Type B pancreatic cell (in vitro differentiated cells): Measurements from ENCODE around the gene TRIM44. TPM values are rescaled to one million over a fixed set of nuclear protein-coding genes. Genes with fewer than 3 reads are reported as not detected.

Experiments
- DNase-seq: peaks from one replicate; pipeline ENCODE4 v3.0.0; 2021; ENCODE audit warnings: mixed read lengths; ENCODE audit not compliant: unreplicated experiment; ENCODE audit errors: extremely low spot score
- H3K27ac Mint-ChIP-seq: 2 replicates; pipeline ENCODE4 v1.8.0; 2021; ENCODE audit warnings: mild to moderate bottlenecking, mixed read lengths
- H3K27me3 Mint-ChIP-seq: 2 replicates; pipeline ENCODE4 v1.8.0; 2021; ENCODE audit warnings: mixed read lengths
- H3K36me3 Mint-ChIP-seq: 2 replicates; pipeline ENCODE4 v1.8.0; 2021; ENCODE audit warnings: mixed read lengths
- H3K4me1 Mint-ChIP-seq: one replicate; pipeline ENCODE4 v1.8.0; 2021; ENCODE audit warnings: mixed read lengths; ENCODE audit not compliant: unreplicated experiment
- H3K4me3 Mint-ChIP-seq: 2 replicates; pipeline ENCODE4 v1.8.0; 2021; ENCODE audit warnings: mild to moderate bottlenecking, mixed read lengths
- H3K9me3 Mint-ChIP-seq: 2 replicates; pipeline ENCODE4 v1.8.0; 2021; ENCODE audit warnings: mixed read lengths
- CTCF ChIP-seq: fragments of 200-600 bp; sonication (generic); conservative IDR thresholded peaks from 2 replicates; pipeline ENCODE4 v1.5.0; 2021; ENCODE audit warnings: antibody characterized with exemption, mild to moderate bottlenecking
- total RNA-seq: library from RNA; stranded (reverse); gene quantifications from 2 replicates; pipeline ENCODE4 v1.2.1, GENCODE V29; 2021; ENCODE audit warnings: low replicate concordance

Gene TRIM44
- total RNA-seq, 1 donor from 2014 or later: 70.6 TPM

- peak overlapping the region; percentile 90 for H3K4me3 Mint-ChIP-seq
- H3K27ac Mint-ChIP-seq: peak overlapping the region; percentile 82
- H3K27me3 Mint-ChIP-seq: peaks cover 13% of the 10 kb centered on the region
- H3K36me3 Mint-ChIP-seq: no peaks in the 10 kb centered on the region
- peaks cover 50% of the 10 kb centered on the region for H3K4me1 Mint-ChIP-seq
- H3K9me3 Mint-ChIP-seq: no peaks in the 10 kb centered on the region
- no peak for DNase-seq
- TF ChIP-seq CTCF: no peak
Observed at GRCh38 chr11:35621620-35622019, 41.0 kb upstream of the TRIM44 start.

GRCh38 chr11:35622070-35622469, 40.5 kb upstream of the TRIM44 start:
- H3K36me3 Mint-ChIP-seq: no peaks in the 10 kb centered on the region
- peaks cover 13% of the 10 kb centered on the region for H3K27me3 Mint-ChIP-seq
- DNase-seq: no peak
- H3K4me1 Mint-ChIP-seq: peaks cover 51% of the 10 kb centered on the region
- no peak for TF ChIP-seq CTCF
- H3K27ac Mint-ChIP-seq: peak overlapping the region; percentile 82
- H3K9me3 Mint-ChIP-seq: no peaks in the 10 kb centered on the region
- peak overlapping the region; percentile 90 for H3K4me3 Mint-ChIP-seq

- TF ChIP-seq CTCF: no peak
- no peaks in the 10 kb centered on the region for H3K9me3 Mint-ChIP-seq
- H3K4me1 Mint-ChIP-seq: peaks cover 45% of the 10 kb centered on the region
- no peak overlapping the region for H3K27ac Mint-ChIP-seq
- H3K27me3 Mint-ChIP-seq: peaks cover 7% of the 10 kb centered on the region
- DNase-seq: no peak
- no peak overlapping the region for H3K4me3 Mint-ChIP-seq
- H3K36me3 Mint-ChIP-seq: no peaks in the 10 kb centered on the region
Observed at GRCh38 chr11:35623621-35624168, 38.9 kb upstream of the TRIM44 start.

- Mint-ChIP-seq H3K4me1 (peaks cover 48% of the 10 kb centered on the region), H3K4me3 (no peak overlapping the region), H3K36me3 (no peaks in the 10 kb centered on the region), H3K9me3 (no peaks in the 10 kb centered on the region), H3K27ac (no peak overlapping the region), H3K27me3 (peaks cover 7% of the 10 kb centered on the region)
- no peak for TF ChIP-seq CTCF
- no peak for DNase-seq
Observed at GRCh38 chr11:35624316-35624715, 38.3 kb upstream of the TRIM44 start.

- Mint-ChIP-seq H3K4me1 (peaks cover 53% of the 10 kb centered on the region), H3K27ac (no peak overlapping the region), H3K36me3 (no peaks in the 10 kb centered on the region), H3K4me3 (no peak overlapping the region), H3K27me3 (peaks cover 7% of the 10 kb centered on the region), H3K9me3 (no peaks in the 10 kb centered on the region)
- TF ChIP-seq CTCF: no peak
- no peak for DNase-seq
Observed at GRCh38 chr11:35624781-35625180, 37.8 kb upstream of the TRIM44 start.

- H3K4me1 Mint-ChIP-seq: peaks cover 51% of the 10 kb centered on the region
- TF ChIP-seq CTCF: no peak
Observed at GRCh38 chr11:35626501-35626900, 36.1 kb upstream of the TRIM44 start.

More at GRCh38 chr11:35626501-35626900, 36.1 kb upstream of the TRIM44 start:
- no peaks in the 10 kb centered on the region for H3K36me3 Mint-ChIP-seq
- no peaks in the 10 kb centered on the region for H3K9me3 Mint-ChIP-seq
- H3K27me3 Mint-ChIP-seq: no peaks in the 10 kb centered on the region
- H3K27ac Mint-ChIP-seq: no peak overlapping the region
- DNase-seq: no peak
- H3K4me3 Mint-ChIP-seq: no peak overlapping the region
